Mesenteric fat pad (tissue), 1 donor: ENCODE data around the gene KCNE1. TPM values are rescaled to one million over a fixed set of nuclear protein-coding genes. Genes with fewer than 3 reads are reported as not detected.

Experiments used
- DNase-seq: peaks from one replicate; pipeline ENCODE4 v3.0.0-alpha.2; 2020; ENCODE audit warnings: low spot score
- total RNA-seq: library from RNA; stranded (reverse); fragmentation: NEBNext Ultra II Directional; extraction: Animal tissue kit (Norgen Biotek cat#: 25700); gene quantifications from one replicate; pipeline ENCODE4 v1.2.1, GENCODE V29; 2021
- donor health status: DM: yes; HTN: yes; CAD: no.

KCNE1 gene
- total RNA-seq, 1 donor from 2014 or later = 7.3 TPM

DNA sequence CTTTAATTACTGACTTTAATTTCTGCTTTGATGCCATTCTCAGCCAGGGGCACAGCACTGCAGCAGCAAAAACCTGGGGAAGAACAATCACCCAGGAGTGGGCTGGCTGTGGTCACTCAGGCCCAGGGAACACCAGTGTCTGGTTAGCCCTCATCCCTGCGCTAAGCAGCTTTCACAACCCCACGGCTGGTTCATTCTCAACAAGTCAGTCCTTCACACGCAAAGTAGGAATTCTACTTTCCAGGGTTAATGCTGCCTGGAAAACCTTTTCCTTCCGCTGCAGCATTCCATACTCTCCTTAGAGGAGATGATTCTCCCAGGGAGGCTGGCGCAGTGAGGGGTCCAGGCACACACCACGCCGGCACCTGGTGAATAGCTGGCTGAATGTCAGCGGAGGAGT is 24.3 kb upstream of the KCNE1 start:
- no peak for DNase-seq

DNA sequence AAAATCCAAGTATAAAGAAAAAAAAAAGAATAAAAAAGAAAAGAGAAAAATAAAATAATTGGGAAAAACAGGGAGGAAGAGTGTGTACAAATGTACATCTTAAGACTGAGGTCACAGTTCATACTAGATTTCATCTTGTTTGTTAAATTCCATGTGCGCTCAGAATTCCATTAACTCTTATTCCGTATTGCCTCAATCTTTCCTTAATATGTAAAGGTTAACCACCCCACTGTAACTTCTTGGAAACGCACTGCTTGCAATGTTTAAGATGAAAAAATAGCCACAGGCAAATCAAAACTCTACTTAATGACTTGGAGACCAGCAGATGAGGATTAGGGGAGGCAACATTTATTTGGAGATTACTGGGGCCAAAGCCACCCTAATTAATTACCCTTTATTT is 23.9 kb upstream of the KCNE1 start:
- DNase-seq = no peak

DNA sequence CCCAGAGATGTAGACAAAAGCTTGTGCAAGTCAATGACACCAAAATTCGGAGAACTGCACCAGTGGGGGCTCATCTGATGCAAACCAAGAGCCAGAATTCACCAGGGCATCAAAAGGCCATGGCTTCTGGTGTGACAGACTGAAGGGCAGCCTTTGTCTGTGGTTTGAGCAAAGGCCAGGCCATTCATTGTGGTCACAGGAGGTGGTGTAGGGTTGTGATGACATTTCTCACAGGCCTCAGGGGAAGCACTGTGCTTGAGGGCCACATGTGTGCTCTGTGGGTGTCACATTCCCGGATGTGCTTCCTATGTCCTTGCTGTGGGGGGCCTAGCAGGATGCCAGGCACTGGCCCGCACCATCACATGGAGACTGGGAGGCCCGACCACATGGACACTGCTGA is 22.5 kb upstream of the KCNE1 start:
- DNase-seq = no peak

DNA sequence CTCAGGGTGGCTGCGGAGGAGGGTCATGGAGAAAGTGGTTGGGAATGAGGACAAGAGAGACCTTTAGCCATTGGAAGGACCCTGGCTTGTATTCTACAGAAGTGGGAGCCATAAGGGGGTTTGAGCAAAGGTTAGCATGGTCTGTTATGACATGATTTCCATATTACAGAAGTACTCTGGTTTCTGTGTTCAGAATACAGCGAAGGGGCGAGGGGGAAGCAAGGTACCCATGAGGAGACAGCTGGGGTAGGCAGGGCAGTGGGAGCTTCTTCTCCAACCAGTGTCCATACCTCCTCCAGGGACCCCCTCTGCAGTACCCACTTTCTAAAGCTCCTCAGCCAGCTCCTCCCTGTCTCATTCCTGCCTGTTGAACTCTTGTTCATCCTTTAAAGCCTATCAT is 21.9 kb upstream of the KCNE1 start:
- no peak for DNase-seq

DNA sequence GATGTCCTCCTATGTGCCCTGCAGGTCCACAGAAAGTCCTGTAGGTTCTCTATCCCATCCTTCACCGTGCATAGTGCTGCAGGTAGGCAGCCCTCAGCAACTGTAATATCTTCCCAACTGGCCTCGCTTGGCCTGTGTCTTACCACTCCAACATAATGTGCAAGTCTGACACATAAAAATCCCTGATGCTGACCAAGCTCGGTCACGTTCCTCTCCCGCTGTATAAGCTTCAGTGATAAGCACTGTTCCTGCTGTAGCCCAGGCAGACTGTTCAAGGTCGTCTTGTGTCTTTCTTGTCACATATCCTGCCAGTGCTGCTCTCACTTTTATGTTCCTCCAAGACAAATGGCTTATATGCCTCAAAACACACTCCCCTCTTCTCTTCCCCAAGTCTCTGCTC is 19.4 kb upstream of the KCNE1 start:
- DNase-seq = no peak

DNA sequence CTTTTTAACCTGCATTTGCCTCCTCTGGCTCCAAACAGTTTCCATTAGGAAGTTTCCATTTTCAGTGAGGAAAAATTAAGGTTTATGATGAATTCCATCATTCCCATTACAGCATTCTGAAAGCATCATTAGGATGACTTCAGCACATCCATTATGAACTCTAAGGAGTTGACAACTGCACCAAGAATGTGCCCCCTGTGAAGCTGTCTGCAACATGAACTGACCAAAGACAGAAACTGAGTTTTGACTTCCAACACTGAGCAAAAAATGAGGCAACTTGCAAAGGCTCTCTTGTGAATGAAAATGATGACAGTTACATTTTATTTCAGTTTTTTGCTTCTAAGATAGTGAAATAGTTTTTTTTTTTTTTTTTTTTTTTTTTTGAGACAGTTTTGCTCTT is 18.3 kb upstream of the KCNE1 start:
- DNase-seq = no peak

DNA sequence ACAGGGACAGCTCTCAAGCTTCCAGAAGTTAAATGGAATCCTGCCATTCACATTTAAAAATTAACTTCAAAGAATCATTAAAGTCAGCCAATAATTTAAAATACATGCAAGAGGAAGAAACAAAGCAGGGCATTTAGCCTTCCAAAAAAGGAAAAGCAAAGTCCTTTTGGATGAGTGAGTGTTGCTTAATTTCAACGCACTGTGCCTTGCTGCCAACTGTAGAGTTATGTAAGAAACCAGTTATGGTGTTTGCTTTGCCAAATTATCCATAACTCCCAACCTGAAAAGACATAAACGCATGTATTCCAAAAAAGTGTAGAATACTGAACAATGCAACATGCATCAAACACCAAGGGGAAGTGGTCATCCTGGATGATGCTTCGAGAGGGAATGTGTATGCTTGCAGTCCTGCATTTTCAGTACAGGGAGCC is 16.1 kb upstream of the KCNE1 start:
- no peak for DNase-seq

DNA sequence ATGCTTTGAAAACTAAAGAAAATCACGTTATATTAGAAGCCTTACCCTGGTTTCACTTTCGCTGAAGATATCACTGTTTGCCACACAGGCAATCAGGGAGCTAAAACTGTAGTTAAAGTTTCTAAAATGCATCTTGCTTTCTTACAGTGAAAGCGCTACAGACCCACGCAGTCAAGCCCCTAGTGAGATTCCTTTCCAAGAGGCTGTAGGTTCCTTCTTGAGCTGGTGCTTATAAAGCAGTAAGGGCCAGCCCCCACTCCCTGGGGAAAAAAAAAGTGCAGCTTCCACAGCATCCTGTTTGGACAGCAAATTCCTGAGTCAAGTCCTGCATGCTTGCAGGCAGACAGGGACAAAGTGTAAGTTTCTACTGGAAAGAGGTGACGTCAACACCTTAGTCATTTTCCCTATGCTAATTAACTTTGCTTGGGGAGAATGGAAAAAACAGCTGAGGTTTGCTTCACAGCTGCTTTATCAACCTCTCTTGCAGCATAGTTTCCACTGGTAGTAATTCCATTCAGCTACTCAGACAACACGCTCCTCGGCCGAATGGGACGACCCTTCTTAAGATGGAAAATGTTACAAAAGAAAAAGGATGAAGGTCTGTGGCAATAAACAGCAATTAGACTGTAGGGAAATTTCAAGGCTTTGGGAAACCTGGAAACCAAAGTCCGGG is 14.7 kb upstream of the KCNE1 start:
- no peak for DNase-seq

DNA sequence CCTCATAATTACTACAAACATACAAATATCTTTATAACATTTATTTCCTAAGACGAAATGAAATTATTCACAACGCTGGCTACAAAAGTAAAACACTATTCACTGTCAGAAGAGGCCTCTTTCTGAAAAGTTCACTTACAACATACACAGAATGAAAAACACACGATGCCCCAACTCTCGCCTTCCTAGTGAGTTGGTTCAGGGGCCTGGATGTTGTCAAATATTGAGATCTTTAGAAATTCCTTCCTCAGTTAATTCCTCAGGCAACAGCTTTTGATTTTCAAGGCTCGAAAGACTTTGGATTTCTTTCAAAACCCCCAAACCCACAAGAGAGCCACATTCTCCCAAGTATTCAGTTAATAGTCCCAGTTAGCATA is 14.2 kb upstream of the KCNE1 start:
- no peak for DNase-seq

DNA sequence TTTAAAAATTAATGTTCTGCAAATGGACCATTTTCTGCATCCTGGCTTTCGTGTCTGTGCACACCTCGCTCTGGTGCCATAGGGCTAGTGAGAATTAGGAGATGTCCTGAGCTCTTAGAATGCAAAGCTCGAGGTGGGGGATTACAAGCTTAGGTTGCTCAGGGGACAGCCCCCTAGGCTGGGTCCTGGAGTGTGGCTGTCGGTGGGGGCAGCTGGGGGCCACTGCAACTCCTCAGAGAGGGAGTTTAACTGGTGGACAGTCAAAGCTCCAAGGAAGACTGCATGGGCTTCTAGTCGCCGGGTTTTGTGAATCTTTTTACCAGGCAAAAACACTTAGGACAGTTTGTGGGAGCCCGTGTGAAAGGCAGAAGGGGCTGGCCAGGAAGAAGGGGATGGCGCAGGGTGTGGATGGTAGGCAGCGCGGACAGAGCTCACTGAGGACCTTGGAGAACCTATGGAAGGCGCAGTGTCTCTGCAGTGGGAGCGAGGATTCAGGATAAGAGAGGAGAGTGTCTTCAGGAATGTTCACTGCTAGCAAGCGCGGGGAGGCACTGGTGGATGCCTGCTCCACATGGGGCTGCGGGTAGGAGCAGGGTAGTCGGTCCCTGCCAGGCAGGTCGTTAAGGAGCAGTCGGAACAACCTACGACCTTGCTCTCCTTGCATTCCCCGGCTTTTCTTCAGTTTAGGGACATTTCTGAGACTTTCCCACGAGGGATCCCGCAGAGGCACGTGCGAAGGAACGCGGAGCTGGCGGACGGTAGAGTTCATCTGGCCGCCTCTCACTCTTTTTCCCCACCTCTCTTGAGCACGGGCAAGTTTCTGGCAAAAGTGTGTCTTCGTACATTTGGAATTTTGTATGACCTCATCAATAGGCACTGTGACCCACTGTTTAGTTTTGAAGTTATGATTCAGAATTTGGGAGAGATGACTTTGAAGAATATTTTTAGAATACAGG is 12.9 kb upstream of the KCNE1 start:
- DNase-seq = no peak

DNA sequence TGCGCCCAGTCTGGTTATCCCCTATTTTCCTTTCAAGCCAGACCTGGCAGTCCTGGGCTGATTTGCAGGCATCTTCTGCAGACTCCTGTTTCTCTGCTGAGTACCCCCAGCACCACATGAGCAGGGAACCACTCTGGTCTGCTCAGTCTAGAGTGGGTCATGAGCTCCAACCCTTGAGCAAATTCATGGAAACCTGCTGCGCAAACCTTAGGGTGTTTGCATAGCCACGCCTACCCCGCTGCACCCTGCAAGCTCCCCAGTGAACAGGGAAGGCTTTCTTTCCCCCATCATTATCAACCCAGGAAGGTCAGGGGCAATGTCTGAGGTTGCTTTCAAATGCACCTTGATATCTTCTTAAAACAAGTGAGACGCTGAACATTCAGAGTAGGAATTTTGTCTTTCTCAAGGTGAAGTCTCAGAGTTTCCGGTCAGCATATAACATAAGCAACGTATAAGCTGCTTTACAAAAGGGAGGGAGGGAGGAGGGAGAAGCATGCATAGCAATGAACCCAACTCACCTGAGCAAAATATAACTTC is 11.1 kb upstream of the KCNE1 start:
- no peak for DNase-seq

DNA sequence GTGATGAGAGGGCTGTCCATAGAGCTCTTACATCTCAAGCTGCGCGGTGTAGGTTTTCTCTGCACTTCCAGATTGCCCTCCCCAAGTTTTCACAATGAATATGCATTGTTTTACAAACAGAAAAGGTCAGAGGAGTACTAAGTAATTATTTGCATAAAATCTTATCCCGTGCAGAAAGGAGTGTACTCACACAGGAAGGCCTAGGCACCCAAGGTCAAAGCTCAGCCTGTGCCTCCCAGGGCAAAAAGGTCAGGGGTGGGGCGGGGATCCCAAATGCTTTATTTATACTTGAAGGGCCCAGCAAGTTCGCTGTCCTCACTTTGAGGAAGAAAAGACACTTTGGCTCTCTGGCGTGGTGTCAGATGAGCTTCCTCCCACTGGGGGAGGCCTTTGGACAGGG is 10.3 kb upstream of the KCNE1 start:
- DNase-seq = no peak

DNA sequence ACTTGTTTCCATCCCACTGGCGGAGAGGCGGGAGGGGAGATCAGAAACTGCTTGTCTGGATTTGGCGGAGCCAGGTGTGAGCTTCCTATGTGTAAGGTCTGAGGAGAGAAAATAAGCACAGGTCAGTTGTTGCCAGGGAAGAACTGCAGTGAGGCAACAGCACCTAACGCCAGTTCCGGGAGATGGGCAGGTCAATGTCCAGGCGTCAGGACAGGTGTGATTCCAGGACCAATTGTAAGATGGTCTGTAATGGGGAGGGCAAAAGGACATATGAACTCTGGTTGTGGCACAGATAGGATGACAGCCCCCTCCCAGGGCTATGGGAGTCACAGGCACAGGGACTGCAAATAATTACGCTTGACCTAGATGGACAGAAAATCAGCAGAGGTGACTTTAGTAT is 9.6 kb upstream of the KCNE1 start:
- DNase-seq = no peak

DNA sequence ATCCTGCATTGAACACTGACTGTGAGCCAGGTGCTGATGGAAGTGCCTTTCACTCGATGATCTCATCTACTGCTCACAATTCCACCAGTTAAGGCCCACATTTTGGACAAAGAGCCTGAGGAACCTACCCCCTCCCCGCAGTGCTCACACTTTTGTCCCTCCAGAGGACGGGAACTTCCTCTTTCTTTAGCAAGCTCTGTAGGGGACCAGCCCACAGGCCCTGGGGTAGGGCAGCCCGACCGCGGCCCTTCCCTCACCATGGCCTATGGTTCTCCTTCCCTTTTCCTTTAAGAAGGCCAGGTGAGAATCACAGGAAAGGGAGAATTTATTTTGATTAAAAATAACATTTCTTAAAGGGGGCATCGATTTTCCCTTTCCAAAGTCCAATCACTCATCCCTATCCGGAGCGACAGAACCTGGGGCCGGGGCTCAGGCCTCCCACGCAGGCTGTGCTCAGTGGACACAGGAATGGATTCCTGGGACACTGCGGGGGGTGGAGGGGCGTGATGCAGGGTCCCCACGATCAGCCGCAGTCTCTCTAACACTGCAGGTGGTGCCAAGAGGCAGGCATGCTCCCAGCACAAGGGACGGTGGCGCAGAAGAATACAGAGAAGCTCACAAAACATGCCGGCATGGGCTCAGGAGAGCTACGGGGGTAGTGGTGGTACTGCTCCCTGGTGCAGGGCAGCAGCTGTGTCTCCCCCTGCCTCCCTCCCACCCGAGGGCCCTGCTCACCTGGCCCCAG is 8.9 kb upstream of the KCNE1 start:
- no peak for DNase-seq

DNA sequence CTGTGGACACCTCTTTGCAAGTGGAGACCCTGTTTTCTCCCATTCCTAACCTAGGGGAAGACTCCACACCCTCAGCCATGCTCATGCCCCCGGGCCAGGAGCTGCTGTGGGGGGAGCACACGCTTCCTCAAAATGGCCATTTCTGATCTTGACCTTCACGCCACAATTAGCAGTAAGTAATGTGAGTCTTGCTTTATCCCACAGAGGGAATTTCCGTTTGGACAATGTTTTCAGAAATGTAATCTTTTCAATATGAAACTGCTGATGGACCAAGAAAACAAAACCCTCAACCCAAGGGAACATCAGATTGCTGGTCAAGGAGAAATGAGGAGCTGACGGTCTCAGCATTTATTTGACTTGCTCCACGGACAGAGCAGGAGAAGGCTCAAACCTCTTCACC is 8.3 kb upstream of the KCNE1 start:
- no peak for DNase-seq

DNA sequence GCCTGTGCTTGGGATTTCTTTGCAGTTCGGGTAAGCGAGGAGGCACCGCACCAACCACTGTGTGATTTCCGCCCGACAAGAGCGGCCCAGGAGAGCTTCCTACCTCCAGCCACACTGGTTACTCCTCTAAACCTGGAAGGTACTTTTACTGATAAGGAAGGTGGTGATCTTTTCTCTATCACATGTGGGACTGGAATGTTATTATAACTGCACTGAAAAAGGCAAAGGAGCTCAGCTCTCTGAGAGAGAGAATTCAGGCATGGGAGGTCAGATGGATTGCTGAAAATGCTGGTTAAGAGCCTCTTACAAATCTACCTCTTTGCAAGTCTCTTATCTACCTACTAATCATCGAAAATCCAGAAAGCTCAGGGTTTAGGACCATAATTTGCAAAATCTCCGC is 7.7 kb upstream of the KCNE1 start:
- DNase-seq = no peak

DNA sequence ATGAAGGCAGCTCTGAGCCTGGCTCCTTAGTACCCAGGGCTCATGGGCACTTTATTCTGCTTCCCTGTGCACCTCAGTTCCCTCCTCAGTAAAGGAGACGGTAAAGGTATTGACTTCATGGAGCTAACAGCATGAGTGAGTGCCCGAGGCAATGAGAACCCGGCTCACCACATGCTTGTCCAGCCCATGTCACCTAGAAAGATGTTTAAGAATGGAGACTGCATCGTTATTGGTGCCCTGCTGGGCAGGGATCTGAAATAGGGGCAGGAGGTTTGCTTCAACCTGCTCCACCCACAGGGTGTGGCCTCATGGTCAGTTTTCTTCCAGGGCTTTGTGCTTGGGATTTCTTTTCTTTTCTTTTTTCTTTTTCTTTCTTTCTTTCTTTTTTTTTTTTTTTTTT is 7.0 kb upstream of the KCNE1 start:
- no peak for DNase-seq

DNA sequence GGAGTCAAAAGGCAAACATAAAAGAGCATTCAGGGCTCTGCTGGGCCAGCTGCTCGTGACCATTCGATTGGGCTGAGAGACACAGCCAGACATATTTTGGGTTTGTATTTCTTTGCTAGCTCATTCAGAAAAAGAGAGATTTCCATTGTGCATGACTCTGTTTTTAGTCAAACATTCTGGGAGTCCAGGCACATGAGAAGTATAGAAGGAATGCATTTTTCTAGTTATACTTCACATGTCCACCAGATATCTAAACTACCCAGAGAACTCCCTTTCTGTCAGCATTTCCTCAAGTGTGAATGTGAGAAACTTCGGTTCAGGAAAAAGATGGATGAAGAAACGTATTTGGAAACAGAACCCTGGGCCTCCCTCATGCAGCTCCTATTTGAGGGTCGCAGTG is 6.3 kb upstream of the KCNE1 start:
- DNase-seq = no peak

DNA sequence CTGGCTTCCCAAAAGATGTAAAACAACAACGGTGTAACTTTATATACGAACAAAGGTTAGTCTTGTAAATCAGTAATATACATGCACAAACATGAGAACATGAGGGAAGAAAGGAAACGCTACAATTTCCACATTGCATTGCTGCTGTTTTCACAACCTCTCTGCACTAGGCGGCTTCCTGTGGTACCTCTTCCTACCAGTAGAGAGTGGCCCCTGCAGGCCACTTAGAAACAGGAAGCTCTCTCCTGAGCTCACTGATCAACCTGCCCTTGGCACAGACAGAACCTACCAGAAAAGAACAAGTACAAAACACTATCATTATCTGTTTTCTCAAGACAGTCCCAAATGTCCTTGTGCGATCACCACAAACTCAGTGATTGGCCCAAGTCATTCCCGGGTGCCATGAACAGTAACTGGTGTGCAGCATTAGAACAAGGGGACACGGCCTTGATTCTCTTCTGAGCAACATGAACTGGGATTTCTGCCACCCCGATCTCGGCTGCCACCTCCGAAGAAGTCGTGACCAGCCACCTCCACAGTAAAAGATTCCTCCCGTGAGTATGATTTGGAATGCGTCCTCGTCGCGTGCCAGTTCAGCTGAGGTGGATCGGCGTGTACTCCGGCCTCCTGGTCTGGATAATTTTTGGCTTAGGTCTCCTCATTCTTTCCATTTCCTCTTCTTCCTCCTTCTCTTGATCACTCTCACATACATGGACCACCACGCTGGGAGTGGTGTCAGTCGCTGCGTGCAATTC is 5.7 kb upstream of the KCNE1 start:
- no peak for DNase-seq

DNA sequence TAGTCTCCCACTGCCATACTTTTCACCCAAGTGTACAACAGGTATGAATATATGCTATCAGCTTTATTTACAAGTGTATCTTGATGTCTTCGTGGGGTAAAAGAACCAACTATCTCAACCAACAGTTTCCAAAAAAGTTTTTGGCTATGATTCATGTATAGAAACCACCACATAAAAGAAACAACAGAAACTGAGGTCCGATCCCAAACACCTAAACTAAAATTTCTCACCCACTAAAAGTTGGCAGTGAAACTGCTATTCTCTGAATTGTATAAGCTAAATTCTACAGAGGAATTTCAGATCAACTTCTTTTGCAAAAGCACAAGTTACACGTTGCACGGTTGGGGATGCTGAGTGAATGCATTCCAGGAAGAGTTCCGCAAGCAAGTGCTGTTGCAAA is 5.0 kb upstream of the KCNE1 start:
- DNase-seq = no peak

DNA sequence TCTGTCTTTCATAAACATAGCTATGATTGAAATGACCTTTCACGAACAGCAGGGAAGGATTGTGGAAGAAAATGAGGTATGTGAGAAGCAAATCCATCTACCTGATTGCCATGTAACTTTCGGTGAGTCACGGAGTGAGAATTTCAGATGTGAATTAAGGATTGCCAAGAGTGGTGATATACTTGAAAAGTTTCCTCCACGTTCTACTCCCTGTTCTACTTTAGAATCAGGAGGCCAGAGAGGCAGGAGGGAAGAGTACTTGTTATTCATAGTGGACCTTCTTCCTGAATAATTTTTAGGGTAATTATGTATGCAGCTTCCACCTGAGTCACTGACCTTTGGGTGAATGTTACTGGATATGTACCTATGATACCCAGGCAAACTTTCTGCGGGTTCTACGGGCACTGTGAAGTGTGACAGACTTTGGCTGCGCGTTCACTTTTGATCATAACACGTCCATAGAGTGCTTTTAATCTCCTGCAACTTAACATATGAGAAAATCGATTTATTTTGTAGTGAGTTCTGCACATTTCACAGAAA is 2.6 kb upstream of the KCNE1 start:
- DNase-seq = no peak
